ENCODE data around the gene UBE2K.
"Not testable (repeated sequence)": the region's sequence is repeated elsewhere in the genome, so short reads cannot be mapped to it uniquely, and the experiment has no call there.

DNA sequence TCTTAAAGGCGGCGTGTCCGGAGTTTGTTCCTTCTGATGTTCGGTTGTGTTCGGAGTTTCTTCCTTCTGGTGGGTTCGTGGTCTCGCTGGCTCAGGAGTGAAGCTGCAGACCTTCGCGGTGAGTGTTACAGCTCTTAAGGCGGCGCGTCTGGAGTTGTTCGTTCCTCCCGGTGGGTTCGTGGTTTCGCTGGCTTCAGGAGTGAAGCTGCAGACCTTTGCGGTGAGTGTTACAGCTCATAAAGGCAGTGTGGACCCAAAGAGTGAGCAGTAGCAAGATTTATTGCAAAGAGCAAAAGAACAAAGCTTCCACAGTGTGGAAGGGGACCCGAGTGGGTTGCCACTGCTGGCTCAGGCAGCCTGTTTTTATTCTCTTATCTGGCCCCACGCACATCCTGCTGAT lies 19.8 kb downstream of the UBE2K start:
- TF ChIP-seq, protein P1, sequence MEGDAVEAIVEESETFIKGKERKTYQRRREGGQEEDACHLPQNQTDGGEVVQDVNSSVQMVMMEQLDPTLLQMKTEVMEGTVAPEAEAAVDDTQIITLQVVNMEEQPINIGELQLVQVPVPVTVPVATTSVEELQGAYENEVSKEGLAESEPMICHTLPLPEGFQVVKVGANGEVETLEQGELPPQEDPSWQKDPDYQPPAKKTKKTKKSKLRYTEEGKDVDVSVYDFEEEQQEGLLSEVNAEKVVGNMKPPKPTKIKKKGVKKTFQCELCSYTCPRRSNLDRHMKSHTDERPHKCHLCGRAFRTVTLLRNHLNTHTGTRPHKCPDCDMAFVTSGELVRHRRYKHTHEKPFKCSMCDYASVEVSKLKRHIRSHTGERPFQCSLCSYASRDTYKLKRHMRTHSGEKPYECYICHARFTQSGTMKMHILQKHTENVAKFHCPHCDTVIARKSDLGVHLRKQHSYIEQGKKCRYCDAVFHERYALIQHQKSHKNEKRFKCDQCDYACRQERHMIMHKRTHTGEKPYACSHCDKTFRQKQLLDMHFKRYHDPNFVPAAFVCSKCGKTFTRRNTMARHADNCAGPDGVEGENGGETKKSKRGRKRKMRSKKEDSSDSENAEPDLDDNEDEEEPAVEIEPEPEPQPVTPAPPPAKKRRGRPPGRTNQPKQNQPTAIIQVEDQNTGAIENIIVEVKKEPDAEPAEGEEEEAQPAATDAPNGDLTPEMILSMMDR (IDR thresholded peaks at IDR 0.05 in 2 of 3, conservative IDR thresholded peaks at IDR 0.05 in 1 of 3; ENCODE audit: control insufficient read depth in 2 of 3, extremely low read depth in 1 of 3, insufficient read depth in 1 of 3, low read depth in 3 of 3, low read length in 3 of 3): not testable (repeated sequence)
- TF ChIP-seq NFIC (IDR thresholded peaks at IDR 0.05; ENCODE audit: low read depth, low read length); POLR2AphosphoS5 (IDR thresholded peaks at IDR 0.05; ENCODE audit: low read length): not testable (repeated sequence)
